ENCODE measurements around the gene TANGO2.

DNA sequence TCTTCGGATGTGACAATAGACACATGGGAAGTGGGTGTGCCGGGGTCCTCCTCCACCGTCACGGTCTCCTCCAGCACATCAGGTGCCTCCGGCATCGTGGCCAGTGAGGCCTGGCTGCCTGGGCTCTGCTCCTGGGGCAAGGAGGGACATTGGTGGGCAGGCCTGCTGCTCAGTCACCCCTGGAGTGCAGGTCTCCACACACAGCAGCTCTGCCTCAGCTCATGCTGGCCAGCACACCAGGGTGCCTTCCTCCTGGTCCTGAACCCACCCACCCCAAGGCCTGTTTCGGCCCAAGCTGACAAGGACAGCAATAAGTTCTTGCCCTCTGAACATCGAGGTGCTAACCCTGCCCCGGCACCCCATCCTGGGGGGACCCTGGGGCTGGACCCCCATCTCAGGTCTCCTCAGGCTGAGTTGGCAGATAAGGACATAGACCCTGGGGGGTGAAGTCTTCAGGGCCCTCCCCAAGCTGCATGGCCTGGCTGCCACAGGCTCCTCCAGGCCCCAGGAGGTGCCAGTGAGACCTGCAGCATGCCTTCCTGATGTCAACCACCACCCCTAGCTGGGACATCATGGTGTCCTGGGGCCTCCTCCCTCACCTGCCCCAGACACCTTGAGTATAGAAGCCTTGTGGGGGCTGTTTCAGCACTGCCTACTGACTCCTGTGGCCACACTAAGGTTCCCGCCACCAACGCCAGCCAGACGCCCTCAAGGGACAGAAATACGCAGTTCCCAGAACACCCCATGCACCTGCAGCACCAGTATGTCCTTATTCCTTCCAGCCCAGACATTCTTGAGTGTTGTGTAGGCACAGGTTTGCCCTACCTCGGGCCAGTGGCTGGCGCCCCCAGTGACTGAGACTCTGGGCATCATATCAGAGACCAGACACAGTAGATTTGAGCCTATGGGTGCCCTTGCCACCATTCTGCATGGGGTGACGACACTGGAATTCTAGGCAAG, 38.7 kb upstream of the TANGO2 start:
- TF ChIP-seq, protein P1, sequence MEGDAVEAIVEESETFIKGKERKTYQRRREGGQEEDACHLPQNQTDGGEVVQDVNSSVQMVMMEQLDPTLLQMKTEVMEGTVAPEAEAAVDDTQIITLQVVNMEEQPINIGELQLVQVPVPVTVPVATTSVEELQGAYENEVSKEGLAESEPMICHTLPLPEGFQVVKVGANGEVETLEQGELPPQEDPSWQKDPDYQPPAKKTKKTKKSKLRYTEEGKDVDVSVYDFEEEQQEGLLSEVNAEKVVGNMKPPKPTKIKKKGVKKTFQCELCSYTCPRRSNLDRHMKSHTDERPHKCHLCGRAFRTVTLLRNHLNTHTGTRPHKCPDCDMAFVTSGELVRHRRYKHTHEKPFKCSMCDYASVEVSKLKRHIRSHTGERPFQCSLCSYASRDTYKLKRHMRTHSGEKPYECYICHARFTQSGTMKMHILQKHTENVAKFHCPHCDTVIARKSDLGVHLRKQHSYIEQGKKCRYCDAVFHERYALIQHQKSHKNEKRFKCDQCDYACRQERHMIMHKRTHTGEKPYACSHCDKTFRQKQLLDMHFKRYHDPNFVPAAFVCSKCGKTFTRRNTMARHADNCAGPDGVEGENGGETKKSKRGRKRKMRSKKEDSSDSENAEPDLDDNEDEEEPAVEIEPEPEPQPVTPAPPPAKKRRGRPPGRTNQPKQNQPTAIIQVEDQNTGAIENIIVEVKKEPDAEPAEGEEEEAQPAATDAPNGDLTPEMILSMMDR (conservative IDR thresholded peaks at IDR 0.05): no peak
- TF ChIP-seq ZFX (IDR thresholded peaks at IDR 0.05): no peak

Measured in C4-2B (cell line).